Measurements from ENCODE around the gene ITPRID2. TPM values are rescaled to one million over a fixed set of nuclear protein-coding genes. Genes with fewer than 3 reads are reported as not detected.
A peak's percentile ranks its signal among the peaks of the same experiment; 100 is the strongest.

ITPRID2 gene
- total and polyA plus RNA-seq, 3 donors from 2014 or later, result 93.3 to 190 (median 179) TPM

DNA sequence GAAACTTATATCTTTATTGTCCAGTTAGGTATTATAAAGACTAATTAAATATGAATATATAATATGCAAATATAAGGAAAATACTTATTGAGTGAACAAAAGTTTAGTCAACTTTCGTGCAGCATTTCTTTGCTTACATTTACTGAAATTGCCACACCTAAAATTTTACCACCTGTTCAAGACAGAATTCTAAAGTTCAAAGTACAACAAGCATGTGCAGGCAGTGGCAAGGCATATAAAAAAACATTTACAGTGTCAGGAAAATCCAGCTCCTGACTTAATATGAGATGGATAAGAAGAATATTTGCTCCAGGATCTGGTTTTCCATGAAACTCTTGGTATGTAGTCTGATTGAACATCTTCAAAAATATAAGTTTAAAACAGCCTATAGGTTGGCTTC is 4.8 kb downstream of the ITPRID2 start:
- no peaks in the 10 kb centered on the region for H3K36me3 ChIP-seq (ENCODE audit: low read depth, missing control alignments)
- intact Hi-C loops (cut with DNase I; ENCODE audit: low total_unique reads), result no loop called here
- peaks cover 6% of the 10 kb centered on the region for H3K4me1 ChIP-seq
- no peaks in the 10 kb centered on the region for H3K9me3 ChIP-seq
- DNase-seq, result no peak
- H3K27ac ChIP-seq, result no peak overlapping the region
- WGBS, 2 donors, result 74 to 86% methylated on average over 1 of the region's 1 CpG
- H3K27me3 ChIP-seq, result no peaks in the 10 kb centered on the region
- TF ChIP-seq, protein P1, sequence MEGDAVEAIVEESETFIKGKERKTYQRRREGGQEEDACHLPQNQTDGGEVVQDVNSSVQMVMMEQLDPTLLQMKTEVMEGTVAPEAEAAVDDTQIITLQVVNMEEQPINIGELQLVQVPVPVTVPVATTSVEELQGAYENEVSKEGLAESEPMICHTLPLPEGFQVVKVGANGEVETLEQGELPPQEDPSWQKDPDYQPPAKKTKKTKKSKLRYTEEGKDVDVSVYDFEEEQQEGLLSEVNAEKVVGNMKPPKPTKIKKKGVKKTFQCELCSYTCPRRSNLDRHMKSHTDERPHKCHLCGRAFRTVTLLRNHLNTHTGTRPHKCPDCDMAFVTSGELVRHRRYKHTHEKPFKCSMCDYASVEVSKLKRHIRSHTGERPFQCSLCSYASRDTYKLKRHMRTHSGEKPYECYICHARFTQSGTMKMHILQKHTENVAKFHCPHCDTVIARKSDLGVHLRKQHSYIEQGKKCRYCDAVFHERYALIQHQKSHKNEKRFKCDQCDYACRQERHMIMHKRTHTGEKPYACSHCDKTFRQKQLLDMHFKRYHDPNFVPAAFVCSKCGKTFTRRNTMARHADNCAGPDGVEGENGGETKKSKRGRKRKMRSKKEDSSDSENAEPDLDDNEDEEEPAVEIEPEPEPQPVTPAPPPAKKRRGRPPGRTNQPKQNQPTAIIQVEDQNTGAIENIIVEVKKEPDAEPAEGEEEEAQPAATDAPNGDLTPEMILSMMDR (IDR thresholded peaks at IDR 0.05), result no peak
- TF ChIP-seq POLR2A (IDR thresholded peaks at IDR 0.05), result no peak
- no peak overlapping the region for H3K4me3 ChIP-seq

- DNase-seq, result no peak
- no peak for TF ChIP-seq POLR2A (IDR thresholded peaks at IDR 0.05)
- TF ChIP-seq, protein P1 (IDR thresholded peaks at IDR 0.05), result no peak
- H3K27me3 ChIP-seq, result no peaks in the 10 kb centered on the region
- H3K36me3 ChIP-seq (ENCODE audit: low read depth, missing control alignments), result no peaks in the 10 kb centered on the region
- intact Hi-C loops (cut with DNase I; ENCODE audit: low total_unique reads), result no loop called here
- H3K9me3 ChIP-seq, result no peaks in the 10 kb centered on the region
- 55 to 72% methylated on average over 3 of the region's 3 CpGs for WGBS, 2 donors
- no peak overlapping the region for H3K4me3 ChIP-seq
- peaks cover 6% of the 10 kb centered on the region for H3K4me1 ChIP-seq
- H3K27ac ChIP-seq, result no peak overlapping the region
These were observed 8.6 kb downstream of the ITPRID2 start for GRCh38 chr2:181900007-181900651.

- Histone ChIP-seq H3K27ac (no peak overlapping the region), H3K4me1 (peaks cover 1% of the 10 kb centered on the region), H3K27me3 (no peaks in the 10 kb centered on the region), H3K9me3 (no peaks in the 10 kb centered on the region), H3K4me3 (no peak overlapping the region), H3K36me3 (ENCODE audit: low read depth, missing control alignments) (no peaks in the 10 kb centered on the region)
- DNase-seq, result no peak
- intact Hi-C loops (cut with DNase I; ENCODE audit: low total_unique reads), result no loop called here
- TF ChIP-seq POLR2A (IDR thresholded peaks at IDR 0.05), result no peak
- TF ChIP-seq, protein P1 (IDR thresholded peaks at IDR 0.05), result no peak
- 60 to 77% methylated on average over 3 of the region's 3 CpGs for WGBS, 2 donors
These were observed 11.1 kb downstream of the ITPRID2 start for GRCh38 chr2:181902625-181903024.

- H3K36me3 ChIP-seq (ENCODE audit: low read depth, missing control alignments), result no peaks in the 10 kb centered on the region
- WGBS, 2 donors, result 35 to 57% methylated on average over 2 of the region's 2 CpGs
- no peak overlapping the region for H3K4me3 ChIP-seq
- intact Hi-C loops (cut with DNase I; ENCODE audit: low total_unique reads), result no loop called here
- H3K9me3 ChIP-seq, result no peaks in the 10 kb centered on the region
- H3K4me1 ChIP-seq, result no peaks in the 10 kb centered on the region
- no peak for TF ChIP-seq POLR2A (IDR thresholded peaks at IDR 0.05)
- TF ChIP-seq, protein P1 (IDR thresholded peaks at IDR 0.05), result peak in 2 of 3 experiments; percentile 36 to 58
- H3K27me3 ChIP-seq, result no peaks in the 10 kb centered on the region
- H3K27ac ChIP-seq, result no peak overlapping the region
- no peak for DNase-seq
These were observed 12.6 kb downstream of the ITPRID2 start for GRCh38 chr2:181904022-181904632.

DNA sequence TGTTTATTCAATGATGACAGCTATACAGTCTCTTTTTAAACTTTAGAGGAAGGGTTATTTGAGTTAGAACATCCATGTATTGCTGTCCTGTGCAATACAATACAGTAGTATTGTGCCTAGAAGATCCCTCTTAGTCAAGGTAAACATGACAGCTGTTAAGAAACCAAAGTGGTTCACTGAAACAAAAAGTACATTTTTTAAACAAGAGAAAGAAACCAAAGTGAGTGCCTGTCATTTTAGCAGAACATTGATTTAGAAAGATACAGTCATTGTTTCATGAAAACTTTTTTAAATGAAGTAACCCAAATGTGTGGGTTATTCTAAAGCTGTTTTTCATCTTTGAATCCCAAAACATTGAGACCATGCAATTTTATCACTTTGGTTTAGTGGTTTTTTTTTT is 15.5 kb downstream of the ITPRID2 start:
- Histone ChIP-seq H3K4me3 (no peak overlapping the region), H3K27ac (no peak overlapping the region), H3K9me3 (no peaks in the 10 kb centered on the region), H3K36me3 (ENCODE audit: low read depth, missing control alignments) (no peaks in the 10 kb centered on the region), H3K27me3 (no peaks in the 10 kb centered on the region), H3K4me1 (no peaks in the 10 kb centered on the region)
- TF ChIP-seq, protein P1 (IDR thresholded peaks at IDR 0.05), result no peak
- TF ChIP-seq POLR2A (IDR thresholded peaks at IDR 0.05), result no peak
- intact Hi-C loops (cut with DNase I; ENCODE audit: low total_unique reads), result no loop called here
- no peak for DNase-seq

All from testis (tissue), 3 donors.